Tibial nerve (tissue), 4 donors: ENCODE data around the gene KDM5B. TPM values are rescaled to one million over a fixed set of nuclear protein-coding genes. Genes with fewer than 3 reads are reported as not detected.
"Not testable (repeated sequence)": the region's sequence is repeated elsewhere in the genome, so short reads cannot be mapped to it uniquely, and the experiment has no call there.

Experiments
- DNase-seq, 2 donors: peaks; one replicate each; pipeline ENCODE4 v3.0.0-alpha.2; 2019; ENCODE audit warnings: low spot score in 2 of 2
- H3K27ac ChIP-seq, 4 donors: fragments of 200-600 bp; sonication (generic) in 3 of 4; one replicate each; pipeline ENCODE4 v1.5.1; 2017 to 2019; ENCODE audit warnings: mild to moderate bottlenecking in 1 of 4
- H3K27me3 ChIP-seq, 2 donors: fragments of 200-600 bp; sonication (generic) in 1 of 2; one replicate each; pipeline versions ENCODE4 v1.5.1 to v1.6.0; 2017 to 2019
- H3K36me3 ChIP-seq, 3 donors: fragments of 200-600 bp; sonication (generic); one replicate each; pipeline ENCODE4 v1.5.1; 2018 to 2019
- H3K4me1 ChIP-seq, 4 donors: fragments of 200-600 bp; sonication (generic) in 3 of 4; one replicate each; pipeline ENCODE4 v1.5.1; 2017 to 2019
- H3K4me3 ChIP-seq, 4 donors: fragments of 200-600 bp; sonication (generic) in 3 of 4; one replicate each; pipeline ENCODE4 v1.5.1; 2017 to 2019; ENCODE audit warnings: mild to moderate bottlenecking in 1 of 4, moderate library complexity in 1 of 4
- H3K9me3 ChIP-seq, 4 donors: fragments of 200-600 bp; sonication (generic) in 3 of 4; one replicate each; pipeline ENCODE4 v1.5.1; 2017 to 2019
- CTCF ChIP-seq, 5 experiments: fragments of 200-600 bp in 3 of 5; fragments of 450-650 bp in 2 of 5; sonication (generic) in 3 of 5; IDR thresholded peaks; one replicate each; pipeline ENCODE4 v1.5.1; 2016 to 2019; ENCODE audit warnings: antibody characterized with exemption in 5 of 5, mild to moderate bottlenecking in 3 of 5, moderate library complexity in 2 of 5
- EP300 ChIP-seq, 2 donors: sonication (generic); formaldehyde crosslinking; IDR thresholded peaks; one replicate each; pipeline ENCODE4 v1.6.1; 2017; ENCODE audit warnings: antibody characterized with exemption in 2 of 2, mild to moderate bottlenecking in 1 of 2
- POLR2A ChIP-seq, 2 donors: fragments of 450-650 bp; IDR thresholded peaks; one replicate each; pipeline ENCODE4 v1.6.1; 2017; ENCODE audit warnings: antibody characterized with exemption in 2 of 2, mild to moderate bottlenecking in 2 of 2, moderate library complexity in 2 of 2
- whole genome bisulfite sequencing, 2 donors: methylation state at CpG; one replicate each; pipeline ENCODE4 v1.1.5; 2018; 5-methylcytosine and 5-hydroxymethylcytosine counted together
- total RNA-seq, 4 donors: library from RNA; depleted of rRNA; stranded (reverse); fragments of >200 nt; gene quantifications; one replicate each; pipeline ENCODE4 v1.1.0, GENCODE V29; 2016

The KDM5B gene
- total RNA-seq, 4 donors from 2014 or later, result 39.8 to 61.5 (median 41.2) TPM

GRCh38 chr1:202752774-202753173, 55.4 kb downstream of the KDM5B start:
- DNase-seq, result no peak
- H3K9me3 ChIP-seq, result no peaks in the 10 kb centered on the region
- 53 to 62% methylated on average over 3 of the region's 3 CpGs for WGBS, 2 donors

GRCh38 chr1:202750761-202751160, 57.5 kb downstream of the KDM5B start:
- no peaks in the 10 kb centered on the region for H3K27me3 ChIP-seq
- H3K36me3 ChIP-seq, result peaks cover 0 to 78% (median 7%) of the 10 kb centered on the region in 3 donors
- H3K27ac ChIP-seq, result no peak overlapping the region
- no peak for DNase-seq
- no peaks in the 10 kb centered on the region for H3K9me3 ChIP-seq
- no peak overlapping the region for H3K4me3 ChIP-seq
- TF ChIP-seq POLR2A (IDR thresholded peaks at IDR 0.05) (no peak), EP300 (IDR thresholded peaks at IDR 0.05) (no peak), CTCF (IDR thresholded peaks at IDR 0.05) (no peak)
- 80 to 90% methylated on average over 1 of the region's 1 CpG for WGBS, 2 donors
- H3K4me1 ChIP-seq, result no peaks in the 10 kb centered on the region

More at GRCh38 chr1:202752774-202753173, 55.4 kb downstream of the KDM5B start:
- Histone ChIP-seq H3K27me3 (no peaks in the 10 kb centered on the region), H3K36me3 (peaks cover 0 to 85% (median 7%) of the 10 kb centered on the region in 3 donors), H3K4me3 (no peak overlapping the region), H3K27ac (no peak overlapping the region), H3K4me1 (no peaks in the 10 kb centered on the region)
- no peak for TF ChIP-seq CTCF (IDR thresholded peaks at IDR 0.05)
- TF ChIP-seq EP300 (IDR thresholded peaks at IDR 0.05), result no peak
- TF ChIP-seq POLR2A (IDR thresholded peaks at IDR 0.05), result no peak

- DNase-seq, result no peak
- Histone ChIP-seq H3K36me3 (peaks cover 0 to 78% (median 7%) of the 10 kb centered on the region in 3 donors), H3K4me3 (no peak overlapping the region), H3K9me3 (no peaks in the 10 kb centered on the region), H3K27ac (no peak overlapping the region), H3K27me3 (no peaks in the 10 kb centered on the region), H3K4me1 (no peaks in the 10 kb centered on the region)
- WGBS, 2 donors, result 77 to 88% methylated on average over 2 of the region's 2 CpGs
- TF ChIP-seq CTCF (IDR thresholded peaks at IDR 0.05) (no peak), EP300 (IDR thresholded peaks at IDR 0.05) (no peak), POLR2A (IDR thresholded peaks at IDR 0.05) (no peak)
Measured at GRCh38 chr1:202750024-202750423, 58.2 kb downstream of the KDM5B start.

- 69 to 81% methylated on average over 3 of the region's 3 CpGs for WGBS, 2 donors
- Histone ChIP-seq H3K4me3 (no peak overlapping the region), H3K9me3 (no peaks in the 10 kb centered on the region), H3K4me1 (no peaks in the 10 kb centered on the region), H3K27ac (no peak overlapping the region), H3K27me3 (no peaks in the 10 kb centered on the region), H3K36me3 (peaks cover 0 to 85% (median 19%) of the 10 kb centered on the region in 3 donors)
- DNase-seq, result no peak
- no peak for TF ChIP-seq POLR2A (IDR thresholded peaks at IDR 0.05)
- no peak for TF ChIP-seq EP300 (IDR thresholded peaks at IDR 0.05)
- TF ChIP-seq CTCF (IDR thresholded peaks at IDR 0.05), result no peak
Measured at GRCh38 chr1:202745323-202745888, 62.8 kb downstream of the KDM5B start.

GRCh38 chr1:202744770-202745169, 63.5 kb downstream of the KDM5B start:
- H3K36me3 ChIP-seq, result peaks cover 0 to 85% (median 19%) of the 10 kb centered on the region in 3 donors
- H3K9me3 ChIP-seq, H3K4me3 ChIP-seq, DNase-seq, H3K27ac ChIP-seq, H3K4me1 ChIP-seq, H3K27me3 ChIP-seq: not testable (repeated sequence)
- WGBS, 2 donors, result 95 to 97% methylated on average over 3 of the region's 3 CpGs
